Caki2 (cell line): Measurements from ENCODE around the gene KCNJ11. TPM values are rescaled to one million over a fixed set of nuclear protein-coding genes. Genes with fewer than 3 reads are reported as not detected.

Experiments used
- DNase-seq: peaks from one replicate; pipeline ENCODE4 v3.0.0-alpha.2; 2015; ENCODE audit warnings: low read depth
- in situ Hi-C: cut with HindIII; loops from 2 replicates; pipeline ENCODE4 v1.10.0; 2016; ENCODE audit warnings: low sequenced_read_pairs, low pct_unique_long_range_greater_than_20kb, mixed read lengths
- total RNA-seq: library from RNA; depleted of rRNA; stranded (reverse); fragments of >200 nt; shearing (Covaris generic); gene quantifications from 2 replicates; pipeline ENCODE4 v1.2.3, GENCODE V29; 2014; ENCODE audit warnings: low replicate concordance; rRNA removed

Gene KCNJ11
- total RNA-seq, 1 experiment from 2014 or later: 5.3 TPM

- no peak for DNase-seq
- in situ Hi-C loops: no loop called here
These were observed 45.2 kb downstream of the KCNJ11 start for GRCh38 chr11:17343257-17343656.

Other genes with a start within 250 kb of the KCNJ11 start
- 13.2 and 13.4 TPM in 2 replicates for gene PIK3C2A, start 180.7 kb downstream of the KCNJ11 start, total RNA-seq
- 19.0 and 22.1 TPM in 2 replicates for gene NUCB2, start 111.9 kb downstream of the KCNJ11 start, total RNA-seq
- gene NCR3LG1, start 36.9 kb downstream of the KCNJ11 start, total RNA-seq: 1.8 TPM in 2 replicates
- not detected in 2 replicates for gene ABCC8, start 88.2 kb upstream of the KCNJ11 start, total RNA-seq
- 0.32 and 2.1 TPM in 2 replicates for gene USH1C, start 155.8 kb upstream of the KCNJ11 start, total RNA-seq
- not detected in 2 replicates for gene OTOG, start 158.6 kb upstream of the KCNJ11 start, total RNA-seq